K562 (cell line): Measurements from ENCODE around the gene RNF25. TPM values are rescaled to one million over a fixed set of nuclear protein-coding genes. Genes with fewer than 3 reads are reported as not detected.

Source experiments
- AFF1 ChIP-seq, 2 experiments: fragments of 450-650 bp; IDR thresholded peaks; 2 replicates each; pipeline ENCODE4 v1.6.1; 2018; ENCODE audit warnings: mild to moderate bottlenecking in 2 of 2, low read depth in 1 of 2; ENCODE audit not compliant: partially characterized antibody in 2 of 2
- CBX8 ChIP-seq: fragments of 200-600 bp; sonication (generic); IDR thresholded peaks from 2 replicates; pipeline ENCODE4 v1.6.1; 2012; ENCODE audit warnings: borderline replicate concordance, mixed run types, low read depth, mild to moderate bottlenecking, moderate library complexity, mixed read lengths, low read length, control low read depth, inconsistent platforms; ENCODE audit not compliant: poor library complexity, severe bottlenecking; ENCODE audit errors: extremely low read depth
- CREB3L1 ChIP-seq: fragments of 450-650 bp; IDR thresholded peaks from 2 replicates; pipeline ENCODE4 v1.6.1; 2014; ENCODE audit warnings: low read depth, mild to moderate bottlenecking, moderate library complexity, borderline replicate concordance
- CREBBP ChIP-seq: IDR thresholded peaks from one replicate; pipeline ENCODE4 v1.6.1; 2012; ENCODE audit warnings: low read depth, mild to moderate bottlenecking, control low read depth, inconsistent platforms, low read length
- CXXC5 ChIP-seq: fragments of 250-450 bp; sonication (Bioruptor Pico); IDR thresholded peaks from 2 replicates; pipeline ENCODE4 v1.8.0; 2022; ENCODE audit warnings: inconsistent platforms, mild to moderate bottlenecking, moderate library complexity
- DNMT1 ChIP-seq: fragments of 450-650 bp; IDR thresholded peaks from 2 replicates; pipeline ENCODE4 v1.6.1; 2016; ENCODE audit warnings: antibody characterized with exemption, mild to moderate bottlenecking
- FUS ChIP-seq: fragments of 200-400 bp; formaldehyde crosslinking; optimal IDR thresholded peaks from 2 replicates; pipeline ENCODE3; 2017; ENCODE audit warnings: low read depth, low read length
- GATAD2B ChIP-seq: fragments of 450-650 bp; IDR thresholded peaks from 2 replicates; pipeline ENCODE4 v1.6.1; 2017; ENCODE audit warnings: mild to moderate bottlenecking, borderline replicate concordance
- HDGF ChIP-seq: fragments of 450-650 bp; IDR thresholded peaks from 2 replicates; pipeline ENCODE4 v1.6.1; 2016
- HNRNPL ChIP-seq: fragments of 200-400 bp; formaldehyde crosslinking; IDR thresholded peaks from 2 replicates; pipeline ENCODE4 v1.6.1; 2017; ENCODE audit warnings: low read depth, mild to moderate bottlenecking, low read length
- NRF1 ChIP-seq, 2 experiments: fragments of 450-650 bp; IDR thresholded peaks in 1 of 2; conservative IDR thresholded peaks in 1 of 2; 2 replicates each; pipeline ENCODE4 v1.6.1; 2014; ENCODE audit warnings: mild to moderate bottlenecking in 2 of 2
- PHTF2 ChIP-seq: fragments of 250-450 bp; sonication (Bioruptor Pico); IDR thresholded peaks from 2 replicates; pipeline ENCODE4 v1.5.0; 2021; ENCODE audit warnings: mild to moderate bottlenecking
- PML ChIP-seq: IDR thresholded peaks from 2 replicates; pipeline ENCODE4 v1.6.1; 2012; ENCODE audit warnings: low read length, inconsistent platforms
- TAF1 ChIP-seq: IDR thresholded peaks from 2 replicates; pipeline ENCODE4 v1.6.1; 2011; ENCODE audit warnings: mild to moderate bottlenecking, low read length, moderate library complexity; ENCODE audit not compliant: insufficient read depth, control insufficient read depth, severe bottlenecking; ENCODE audit errors: extremely low read depth
- ZBTB2 ChIP-seq: fragments of 450-650 bp; IDR thresholded peaks from 2 replicates; pipeline ENCODE4 v1.6.1; 2016; ENCODE audit warnings: antibody characterized with exemption
- ZBTB26 ChIP-seq: fragments of 450-650 bp; formaldehyde crosslinking; IDR thresholded peaks from 2 replicates; pipeline ENCODE4 v1.4.0; 2022; ENCODE audit warnings: missing genetic modification characterization
- ZNF175 ChIP-seq: fragments of 200-800 bp; sonication (Bioruptor generic); IDR thresholded peaks from 2 replicates; pipeline ENCODE4 v1.6.1; 2016; ENCODE audit warnings: low read depth, mild to moderate bottlenecking, missing genetic modification characterization, missing compliant biosample characterization
- ZNF311 ChIP-seq: fragments of 250-450 bp; sonication (Bioruptor Pico); IDR thresholded peaks from 2 replicates; pipeline ENCODE4 v1.4.0; 2020; ENCODE audit warnings: mild to moderate bottlenecking, moderate library complexity
- ZNF384 ChIP-seq: IDR thresholded peaks from 2 replicates; pipeline ENCODE4 v1.6.1; 2012; ENCODE audit warnings: low read depth, low read length, improper control_type of control experiment
- polyA plus RNA-seq, 8 experiments: library from polyadenylated mRNA; depleted of rRNA in 4 of 8; stranded (reverse) in 5 of 8; unstranded in 3 of 8; fragments of >200 nt; fragmentation: Nextera tagmentation in 2 of 8; fragmentation: Illumina TruSeq in 1 of 8; extraction: Ambion mirVana in 2 of 8; extraction: Trizol in 1 of 8; gene quantifications; 2 replicates each; pipeline versions ENCODE4 v1.2.1 to v1.2.3, GENCODE V29; 2011 to 2014; ENCODE audit warnings: inconsistent platforms in 1 of 8, missing spikeins in 1 of 8
- total RNA-seq, 7 experiments: library from RNA; depleted of rRNA in 6 of 7; stranded (reverse); fragments of >200 nt in 6 of 7; fragmentation: Illumina TruSeq in 2 of 7; extraction: Trizol in 2 of 7; gene quantifications; 2 replicates each; pipeline versions ENCODE4 v1.2.1 to v1.2.3, GENCODE V29; 2011 to 2021; ENCODE audit warnings: low replicate concordance in 1 of 7

Gene RNF25
- total and polyA plus RNA-seq, 9 of the 15 experiments (the other 6 are each of a cell fraction or from before 2014, with no cell fraction given) = 2.3 to 49.8 (median 20.5) TPM

GRCh38 chr2:218710687-218711549, 39.1 kb upstream of the RNF25 start, which contains the start of gene TTLL4 (continued):
- TF ChIP-seq GATAD2B = peak; percentile 53; the same call in 1 of the 2 replicates
- no peak for TF ChIP-seq ZNF311
- TF ChIP-seq PML = 0 out of 2 replicates have a peak, but pooled peaks have one; percentile 35
- TF ChIP-seq AFF1 (IDR thresholded peaks at IDR 0.05; ENCODE audit: low read depth in 1 of 2, partially characterized antibody in 2 of 2) = peak in 1 of 2 experiments; percentile 90
- TF ChIP-seq ZBTB26 (CRISPR knock-in tag) = no peak
- TF ChIP-seq PHTF2 = no peak
- TF ChIP-seq ZNF175 (CRISPR knock-in tag) = no peak
- no peak for TF ChIP-seq CBX8
- no peak for TF ChIP-seq ZNF384
- no peak for TF ChIP-seq HNRNPL
- TF ChIP-seq FUS = peak; percentile 67
- TF ChIP-seq TAF1 = peak; percentile 58
- no peak for TF ChIP-seq DNMT1
- TF ChIP-seq CREB3L1 = 0 out of 2 replicates have a peak, but pooled peaks have one; percentile 41
- TF ChIP-seq NRF1 (conservative IDR thresholded peaks at IDR 0.05 in 1 of 2, IDR thresholded peaks at IDR 0.05 in 1 of 2) = peak; percentile 91 to 93
- no peak for TF ChIP-seq HDGF
- peak; percentile 85 for TF ChIP-seq CXXC5 (CRISPR knock-in tag)
- TF ChIP-seq CREBBP = no peak
- TF ChIP-seq ZBTB2 = peak; percentile 77
